KOPT-K1 (cell line): ENCODE measurements around the gene PDIA6.

ENCODE experiments used
- H3K27ac ChIP-seq: fragments of 200-600 bp; sonication (generic); 2 replicates; pipeline ENCODE4 v1.5.1; 2016; ENCODE audit warnings: antibody characterized with exemption, mild to moderate bottlenecking, low read depth, low read length; ENCODE audit not compliant: poor library complexity, severe bottlenecking
- H3K36me3 ChIP-seq: fragments of 200-600 bp; sonication (generic); 2 replicates; pipeline ENCODE4 v1.5.1; 2017; ENCODE audit warnings: antibody characterized with exemption, mild to moderate bottlenecking, low read length, moderate library complexity; ENCODE audit not compliant: insufficient read depth
- H3K9me3 ChIP-seq: fragments of 200-600 bp; sonication (generic); 2 replicates; pipeline ENCODE4 v1.5.1; 2017; ENCODE audit warnings: antibody characterized with exemption, low read length, mild to moderate bottlenecking; ENCODE audit not compliant: insufficient read depth, poor library complexity, severe bottlenecking

The PDIA6 gene

GRCh38 chr2:10812362-10813162, at the start of gene PDIA6:
Gene PDIA6, minus strand, starts transcription at chr2:10812785. Its CDS starts 89 bp downstream, at chr2:10812696.
- Histone ChIP-seq H3K36me3 (peaks cover 25% of the 10 kb centered on the region), H3K9me3 (no peaks in the 10 kb centered on the region), H3K27ac (peak within 1 kb of the TSS; percentile 85)

GRCh38 chr2:10862330-10862729, 49.7 kb upstream of the PDIA6 start:
- H3K36me3 ChIP-seq = no peaks in the 10 kb centered on the region
- H3K9me3 ChIP-seq = no peaks in the 10 kb centered on the region
- no peak overlapping the region for H3K27ac ChIP-seq

GRCh38 chr2:10861765-10862164, 49.2 kb upstream of the PDIA6 start:
- Histone ChIP-seq H3K27ac (no peak overlapping the region), H3K9me3 (no peaks in the 10 kb centered on the region)

GRCh38 chr2:10860814-10861325, 48.3 kb upstream of the PDIA6 start:
- Histone ChIP-seq H3K27ac (no peak overlapping the region), H3K36me3 (no peaks in the 10 kb centered on the region), H3K9me3 (no peaks in the 10 kb centered on the region)

More at GRCh38 chr2:10861765-10862164, 49.2 kb upstream of the PDIA6 start:
- H3K36me3 ChIP-seq = no peaks in the 10 kb centered on the region

- Histone ChIP-seq H3K27ac (no peak overlapping the region), H3K36me3 (no peaks in the 10 kb centered on the region), H3K9me3 (no peaks in the 10 kb centered on the region)
Measured at GRCh38 chr2:10860081-10860813, 47.7 kb upstream of the PDIA6 start.

- Histone ChIP-seq H3K36me3 (no peaks in the 10 kb centered on the region), H3K27ac (no peak overlapping the region), H3K9me3 (no peaks in the 10 kb centered on the region)
Measured at GRCh38 chr2:10859278-10859677, 46.7 kb upstream of the PDIA6 start.

GRCh38 chr2:10848541-10848940, 36.0 kb upstream of the PDIA6 start:
- Histone ChIP-seq H3K9me3 (no peaks in the 10 kb centered on the region), H3K36me3 (no peaks in the 10 kb centered on the region)

GRCh38 chr2:10847008-10847407, 34.4 kb upstream of the PDIA6 start:
- Histone ChIP-seq H3K36me3 (no peaks in the 10 kb centered on the region), H3K9me3 (no peaks in the 10 kb centered on the region), H3K27ac (no peak overlapping the region)

More at GRCh38 chr2:10848541-10848940, 36.0 kb upstream of the PDIA6 start:
- H3K27ac ChIP-seq = no peak overlapping the region

- H3K36me3 ChIP-seq = no peaks in the 10 kb centered on the region
- H3K9me3 ChIP-seq = peaks cover 6% of the 10 kb centered on the region
- no peak overlapping the region for H3K27ac ChIP-seq
Measured at GRCh38 chr2:10846110-10846861, 33.7 kb upstream of the PDIA6 start.

- Histone ChIP-seq H3K36me3 (no peaks in the 10 kb centered on the region), H3K27ac (no peak overlapping the region), H3K9me3 (peaks cover 12% of the 10 kb centered on the region)
Measured at GRCh38 chr2:10845640-10846039, 33.1 kb upstream of the PDIA6 start.

- no peaks in the 10 kb centered on the region for H3K36me3 ChIP-seq
- H3K9me3 ChIP-seq = peaks cover 12% of the 10 kb centered on the region
- no peak overlapping the region for H3K27ac ChIP-seq
Measured at GRCh38 chr2:10844097-10844496, 31.5 kb upstream of the PDIA6 start.

- Histone ChIP-seq H3K36me3 (no peaks in the 10 kb centered on the region), H3K9me3 (peaks cover 12% of the 10 kb centered on the region), H3K27ac (no peak overlapping the region)
Measured at GRCh38 chr2:10842506-10842905, 29.9 kb upstream of the PDIA6 start.

- peaks cover 12% of the 10 kb centered on the region for H3K9me3 ChIP-seq
- no peaks in the 10 kb centered on the region for H3K36me3 ChIP-seq
- no peak overlapping the region for H3K27ac ChIP-seq
Measured at GRCh38 chr2:10841547-10842219, 29.1 kb upstream of the PDIA6 start.

- Histone ChIP-seq H3K36me3 (no peaks in the 10 kb centered on the region), H3K27ac (no peak overlapping the region), H3K9me3 (peaks cover 12% of the 10 kb centered on the region)
Measured at GRCh38 chr2:10839813-10840212, 27.2 kb upstream of the PDIA6 start.
